Measurements from ENCODE around the gene PKNOX2. TPM values are rescaled to one million over a fixed set of nuclear protein-coding genes. Genes with fewer than 3 reads are reported as not detected.

Gene PKNOX2
- polyA plus RNA-seq, 2 of the 4 experiments (the other 2 are of a cell fraction) = not detected

DNA sequence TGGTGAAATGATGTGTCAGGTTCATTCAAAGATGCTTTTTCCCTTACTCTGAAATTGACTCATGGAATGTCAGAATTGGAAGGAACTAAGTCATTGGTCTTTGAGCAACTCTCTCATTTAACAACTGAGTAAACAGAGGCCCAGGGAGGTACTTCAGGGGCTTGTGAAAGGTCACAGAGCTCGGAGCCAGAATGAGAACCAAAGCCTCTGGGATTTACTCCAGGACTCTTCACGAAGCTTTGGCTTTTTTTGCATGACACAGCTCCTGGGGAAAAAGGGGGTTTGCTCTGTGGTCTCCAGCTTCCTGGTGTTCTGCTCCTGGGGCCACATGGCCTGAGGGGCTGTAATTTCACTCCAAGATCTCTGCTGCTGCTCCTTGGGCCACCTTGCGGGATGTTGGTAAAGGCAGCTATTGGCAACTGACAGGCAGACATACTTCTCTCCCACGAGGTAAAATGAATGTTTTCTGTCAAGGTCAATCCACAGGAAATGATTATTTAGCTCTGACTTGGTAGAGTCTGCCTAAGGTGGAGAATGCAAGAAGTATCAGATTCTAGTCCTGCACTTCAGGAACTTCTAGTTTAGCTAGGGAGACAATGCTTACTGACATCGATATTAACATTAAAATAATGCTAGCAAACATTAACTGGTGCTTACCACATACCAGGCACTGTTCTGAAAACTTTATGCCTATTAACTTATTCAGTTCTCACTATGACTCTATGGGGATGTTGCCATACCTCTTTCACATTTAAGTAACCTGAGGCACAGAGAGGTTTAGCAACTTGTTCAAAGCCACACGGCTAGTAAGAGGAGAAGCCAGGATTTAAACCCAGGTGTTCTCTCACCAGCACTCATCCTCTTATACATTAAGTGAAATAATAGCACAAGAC is 16.1 kb downstream of the PKNOX2 start (continued):
- TF ChIP-seq, protein P1, sequence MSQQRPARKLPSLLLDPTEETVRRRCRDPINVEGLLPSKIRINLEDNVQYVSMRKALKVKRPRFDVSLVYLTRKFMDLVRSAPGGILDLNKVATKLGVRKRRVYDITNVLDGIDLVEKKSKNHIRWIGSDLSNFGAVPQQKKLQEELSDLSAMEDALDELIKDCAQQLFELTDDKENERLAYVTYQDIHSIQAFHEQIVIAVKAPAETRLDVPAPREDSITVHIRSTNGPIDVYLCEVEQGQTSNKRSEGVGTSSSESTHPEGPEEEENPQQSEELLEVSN (IDR thresholded peaks at IDR 0.05; ENCODE audit: borderline replicate concordance, low read depth) = no peak
- no peak for TF ChIP-seq ESRRA (IDR thresholded peaks at IDR 0.05; ENCODE audit: borderline replicate concordance, low read length)
- TF ChIP-seq, protein P2, sequence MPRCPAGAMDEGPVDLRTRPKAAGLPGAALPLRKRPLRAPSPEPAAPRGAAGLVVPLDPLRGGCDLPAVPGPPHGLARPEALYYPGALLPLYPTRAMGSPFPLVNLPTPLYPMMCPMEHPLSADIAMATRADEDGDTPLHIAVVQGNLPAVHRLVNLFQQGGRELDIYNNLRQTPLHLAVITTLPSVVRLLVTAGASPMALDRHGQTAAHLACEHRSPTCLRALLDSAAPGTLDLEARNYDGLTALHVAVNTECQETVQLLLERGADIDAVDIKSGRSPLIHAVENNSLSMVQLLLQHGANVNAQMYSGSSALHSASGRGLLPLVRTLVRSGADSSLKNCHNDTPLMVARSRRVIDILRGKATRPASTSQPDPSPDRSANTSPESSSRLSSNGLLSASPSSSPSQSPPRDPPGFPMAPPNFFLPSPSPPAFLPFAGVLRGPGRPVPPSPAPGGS (IDR thresholded peaks at IDR 0.05) = no peak
- TF ChIP-seq HOXB5 (CRISPR knock-in tag; IDR thresholded peaks at IDR 0.05) = no peak
- TF ChIP-seq MAZ (IDR thresholded peaks at IDR 0.05; ENCODE audit: borderline replicate concordance, low read depth, low read length) = no peak

DNA sequence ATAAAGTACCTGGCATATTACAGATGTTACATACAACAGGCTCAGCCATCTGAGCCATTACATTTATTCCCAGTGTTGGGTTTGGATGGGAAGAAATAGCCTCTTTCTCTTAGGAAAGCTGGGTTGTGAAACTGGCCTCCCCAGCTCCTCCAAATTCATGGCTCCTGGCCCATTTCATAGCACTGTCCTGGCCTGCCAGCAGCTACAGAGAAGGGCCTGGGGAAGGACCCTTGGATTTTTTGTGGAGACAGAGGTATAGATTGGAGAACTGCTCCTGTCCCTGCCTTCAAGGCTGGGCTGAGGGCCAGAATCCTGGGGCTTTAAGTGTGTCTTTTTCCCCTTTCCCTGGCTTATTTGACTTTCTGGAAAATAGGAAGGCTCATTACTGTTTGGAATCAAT is 18.0 kb downstream of the PKNOX2 start:
- FAIRE-seq = no peak
- peaks cover 8% of the 10 kb centered on the region for H3K9me3 ChIP-seq
- ATAC-seq = no peak
- no peak for TF ChIP-seq BHLHE40 (IDR thresholded peaks at IDR 0.05; ENCODE audit: low read depth, low read length)
- no peak for TF ChIP-seq ZNF302 (CRISPR knock-in tag; IDR thresholded peaks at IDR 0.05)
- TF ChIP-seq KDM1A (IDR thresholded peaks at IDR 0.05; ENCODE audit: low read depth) = no peak
- TF ChIP-seq ZFP36 (IDR thresholded peaks at IDR 0.05; ENCODE audit: borderline replicate concordance, partially characterized antibody) = no peak
- no peak for TF ChIP-seq NPAS2 (CRISPR knock-in tag; IDR thresholded peaks at IDR 0.05; ENCODE audit: borderline replicate concordance)
- TF ChIP-seq HOXB5 (CRISPR knock-in tag; IDR thresholded peaks at IDR 0.05) = no peak
- no peak for TF ChIP-seq EP300 (IDR thresholded peaks at IDR 0.05)
- TF ChIP-seq, protein P3, sequence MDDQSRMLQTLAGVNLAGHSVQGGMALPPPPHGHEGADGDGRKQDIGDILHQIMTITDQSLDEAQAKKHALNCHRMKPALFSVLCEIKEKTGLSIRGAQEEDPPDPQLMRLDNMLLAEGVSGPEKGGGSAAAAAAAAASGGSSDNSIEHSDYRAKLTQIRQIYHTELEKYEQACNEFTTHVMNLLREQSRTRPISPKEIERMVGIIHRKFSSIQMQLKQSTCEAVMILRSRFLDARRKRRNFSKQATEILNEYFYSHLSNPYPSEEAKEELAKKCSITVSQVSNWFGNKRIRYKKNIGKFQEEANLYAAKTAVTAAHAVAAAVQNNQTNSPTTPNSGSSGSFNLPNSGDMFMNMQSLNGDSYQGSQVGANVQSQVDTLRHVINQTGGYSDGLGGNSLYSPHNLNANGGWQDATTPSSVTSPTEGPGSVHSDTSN (IDR thresholded peaks at IDR 0.05) = no peak
- no peak for TF ChIP-seq FOSL2 (IDR thresholded peaks at IDR 0.05)
- TF ChIP-seq FOSL2 (CRISPR knock-in tag; IDR thresholded peaks at IDR 0.05) = no peak
- no peak for TF ChIP-seq GATA3 (IDR thresholded peaks at IDR 0.05; ENCODE audit: borderline replicate concordance)
- TF ChIP-seq RARB (CRISPR knock-in tag; IDR thresholded peaks at IDR 0.05) = no peak
- no peak for TF ChIP-seq HEYL (CRISPR knock-in tag; IDR thresholded peaks at IDR 0.05)
- TF ChIP-seq, protein P4, sequence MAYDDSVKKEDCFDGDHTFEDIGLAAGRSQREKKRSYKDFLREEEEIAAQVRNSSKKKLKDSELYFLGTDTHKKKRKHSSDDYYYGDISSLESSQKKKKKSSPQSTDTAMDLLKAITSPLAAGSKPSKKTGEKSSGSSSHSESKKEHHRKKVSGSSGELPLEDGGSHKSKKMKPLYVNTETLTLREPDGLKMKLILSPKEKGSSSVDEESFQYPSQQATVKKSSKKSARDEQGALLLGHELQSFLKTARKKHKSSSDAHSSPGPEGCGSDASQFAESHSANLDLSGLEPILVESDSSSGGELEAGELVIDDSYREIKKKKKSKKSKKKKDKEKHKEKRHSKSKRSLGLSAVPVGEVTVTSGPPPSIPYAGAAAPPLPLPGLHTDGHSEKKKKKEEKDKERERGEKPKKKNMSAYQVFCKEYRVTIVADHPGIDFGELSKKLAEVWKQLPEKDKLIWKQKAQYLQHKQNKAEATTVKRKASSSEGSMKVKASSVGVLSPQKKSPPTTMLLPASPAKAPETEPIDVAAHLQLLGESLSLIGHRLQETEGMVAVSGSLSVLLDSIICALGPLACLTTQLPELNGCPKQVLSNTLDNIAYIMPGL (CRISPR knock-in tag; IDR thresholded peaks at IDR 0.05; ENCODE audit: borderline replicate concordance) = no peak
- TF ChIP-seq HOXB13 (CRISPR knock-in tag; IDR thresholded peaks at IDR 0.05; ENCODE audit: low read depth) = no peak
- TF ChIP-seq CHD4 (IDR thresholded peaks at IDR 0.05; ENCODE audit: borderline replicate concordance) = no peak
- H3K4me1 ChIP-seq = no peaks in the 10 kb centered on the region
- ChIA-PET POLR2A (no interaction called here), CTCF (no interaction called here)
- no peak for DNase-seq (ENCODE audit: low read depth in 1 of 2, low spot score in 1 of 2)
- H3K4me3 ChIP-seq = no peak overlapping the region
- H3K27ac ChIP-seq = no peak overlapping the region
- no peak overlapping the region for H3K4me2 ChIP-seq

DNA sequence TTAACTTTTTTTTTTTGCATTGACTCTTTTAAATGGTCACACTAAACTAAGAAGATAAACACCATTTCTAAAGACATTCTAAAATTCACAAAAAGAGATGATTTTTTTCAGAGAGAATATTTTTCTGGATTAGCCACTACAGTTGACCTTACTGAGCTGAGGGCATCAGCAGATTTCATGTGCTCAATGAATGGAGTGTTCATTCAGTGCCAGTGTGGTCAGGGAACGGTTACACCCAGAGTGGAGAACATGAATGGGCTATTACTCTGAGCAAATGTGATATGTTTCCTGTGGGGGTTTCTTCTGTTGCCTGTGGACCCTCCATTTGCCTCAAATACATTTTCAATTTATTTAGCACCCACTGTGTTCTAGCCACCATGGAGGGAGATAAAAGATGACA is 19.1 kb downstream of the PKNOX2 start:
- ChIA-PET CTCF (no interaction called here), POLR2A (no interaction called here)
- 25% methylated on average over 1 of the region's 1 CpG for WGBS (ENCODE audit: missing lambda C conversion rate)
- ATAC-seq (no peak), DNase-seq (ENCODE audit: low read depth in 1 of 2, low spot score in 1 of 2) (no peak), FAIRE-seq (no peak)
- Histone ChIP-seq H3K4me3 (no peak overlapping the region), H3K4me2 (no peak overlapping the region), H3K9me3 (peaks cover 8% of the 10 kb centered on the region), H3K27ac (no peak overlapping the region), H3K4me1 (no peaks in the 10 kb centered on the region)
- no peak for TF ChIP-seq HOXB5 (CRISPR knock-in tag; IDR thresholded peaks at IDR 0.05)
- TF ChIP-seq ZFP36 (IDR thresholded peaks at IDR 0.05; ENCODE audit: borderline replicate concordance, partially characterized antibody) = no peak
- no peak for TF ChIP-seq NR3C1 (IDR thresholded peaks at IDR 0.05)
- no peak for TF ChIP-seq TP53 (CRISPR knock-in tag; IDR thresholded peaks at IDR 0.05)
- TF ChIP-seq, protein P5, sequence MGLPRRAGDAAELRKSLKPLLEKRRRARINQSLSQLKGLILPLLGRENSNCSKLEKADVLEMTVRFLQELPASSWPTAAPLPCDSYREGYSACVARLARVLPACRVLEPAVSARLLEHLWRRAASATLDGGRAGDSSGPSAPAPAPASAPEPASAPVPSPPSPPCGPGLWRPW (IDR thresholded peaks at IDR 0.05) = no peak
- TF ChIP-seq HOXB13 (CRISPR knock-in tag; IDR thresholded peaks at IDR 0.05; ENCODE audit: low read depth) = no peak
- no peak for TF ChIP-seq EP300 (IDR thresholded peaks at IDR 0.05)
- no peak for TF ChIP-seq CBX2 (IDR thresholded peaks at IDR 0.05; ENCODE audit: borderline replicate concordance, low read depth)
- TF ChIP-seq TFCP2L1 (CRISPR knock-in tag; IDR thresholded peaks at IDR 0.05) = no peak
- TF ChIP-seq HOXA7 (CRISPR knock-in tag; IDR thresholded peaks at IDR 0.05) = no peak
- no peak for TF ChIP-seq MAFK (IDR thresholded peaks at IDR 0.05; ENCODE audit: partially characterized antibody)
- TF ChIP-seq JUNB (IDR thresholded peaks at IDR 0.05) = no peak

All from A549 (cell line).